Cardiac atrium fibroblast (primary cell): ENCODE measurements around the gene GPR158. TPM values are rescaled to one million over a fixed set of nuclear protein-coding genes. Genes with fewer than 3 reads are reported as not detected.

Experiments
- total RNA-seq: library from RNA; depleted of rRNA; stranded (reverse); fragments of >200 nt; gene quantifications from 2 replicates; pipeline ENCODE4 v1.2.3, GENCODE V29; 2015

GPR158 gene
- total RNA-seq: 4.9 and 10.3 TPM in 2 replicates

GRCh38 chr10:25174461-25175230, at the start of gene GPR158:
Gene GPR158, plus strand, starts transcription at chr10:25175001. Its CDS starts 420 bp downstream, at chr10:25175421.

Other genes with a start within 250 kb of the GPR158 start
- 11.4 and 14.6 TPM in 2 replicates for gene PRTFDC1, start 222.4 kb upstream of the GPR158 start, total RNA-seq
- gene ENKUR, start 158.8 kb upstream of the GPR158 start, total RNA-seq: not detected in 2 replicates
- gene THNSL1, start 158.4 kb upstream of the GPR158 start, total RNA-seq: 2.2 and 3.6 TPM in 2 replicates